Measurements from ENCODE around the gene PSD.

DNA sequence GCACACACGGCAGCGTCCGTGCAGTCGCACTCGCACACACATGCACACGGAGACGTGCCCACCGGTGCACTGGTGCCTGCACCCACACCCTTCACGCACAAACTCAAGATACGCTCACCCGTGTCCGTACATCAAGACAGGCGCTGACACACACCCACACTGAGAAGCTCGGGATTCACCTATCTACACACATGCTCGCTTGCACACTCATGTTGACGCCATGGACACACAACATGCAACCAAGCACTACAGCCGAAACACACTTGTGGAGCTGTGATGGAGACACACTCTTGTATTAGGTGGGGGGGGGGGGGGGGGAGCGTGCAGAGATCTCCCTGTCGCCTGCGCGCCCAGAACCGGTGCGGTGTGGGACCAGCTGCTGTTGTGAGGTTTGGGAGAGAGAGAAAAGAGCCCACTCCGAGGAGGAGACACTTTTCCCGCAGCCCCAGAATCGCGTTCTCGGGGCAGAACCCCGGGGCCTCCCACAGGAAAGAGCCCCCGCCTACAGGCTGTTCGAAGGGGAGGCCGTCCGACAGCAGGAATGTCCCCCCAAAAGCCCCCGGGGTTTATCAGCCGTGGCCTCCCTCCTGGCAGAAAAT lies 23.7 kb downstream of the PSD start:
- TF ChIP-seq, protein P1, sequence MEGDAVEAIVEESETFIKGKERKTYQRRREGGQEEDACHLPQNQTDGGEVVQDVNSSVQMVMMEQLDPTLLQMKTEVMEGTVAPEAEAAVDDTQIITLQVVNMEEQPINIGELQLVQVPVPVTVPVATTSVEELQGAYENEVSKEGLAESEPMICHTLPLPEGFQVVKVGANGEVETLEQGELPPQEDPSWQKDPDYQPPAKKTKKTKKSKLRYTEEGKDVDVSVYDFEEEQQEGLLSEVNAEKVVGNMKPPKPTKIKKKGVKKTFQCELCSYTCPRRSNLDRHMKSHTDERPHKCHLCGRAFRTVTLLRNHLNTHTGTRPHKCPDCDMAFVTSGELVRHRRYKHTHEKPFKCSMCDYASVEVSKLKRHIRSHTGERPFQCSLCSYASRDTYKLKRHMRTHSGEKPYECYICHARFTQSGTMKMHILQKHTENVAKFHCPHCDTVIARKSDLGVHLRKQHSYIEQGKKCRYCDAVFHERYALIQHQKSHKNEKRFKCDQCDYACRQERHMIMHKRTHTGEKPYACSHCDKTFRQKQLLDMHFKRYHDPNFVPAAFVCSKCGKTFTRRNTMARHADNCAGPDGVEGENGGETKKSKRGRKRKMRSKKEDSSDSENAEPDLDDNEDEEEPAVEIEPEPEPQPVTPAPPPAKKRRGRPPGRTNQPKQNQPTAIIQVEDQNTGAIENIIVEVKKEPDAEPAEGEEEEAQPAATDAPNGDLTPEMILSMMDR (conservative IDR thresholded peaks at IDR 0.05; ENCODE audit: low read length): no peak
- no peak for TF ChIP-seq EZH2phosphoT487 (IDR thresholded peaks at IDR 0.05; ENCODE audit: borderline replicate concordance, low read depth, low read length)

Measured in OCI-LY7 (cell line).